OCI-LY3 (cell line): Measurements from ENCODE around the gene GZMM.

ENCODE experiments used
- H2AFZ ChIP-seq: fragments of 200-600, 300-600 bp; shearing (Covaris generic); 2 replicates; pipeline ENCODE4 v1.6.0; 2014; ENCODE audit warnings: antibody characterized with exemption, low read depth, low read length
- H3K27ac ChIP-seq: fragments of 200-600, 300-600 bp; sonication (generic); 2 replicates; pipeline ENCODE4 v1.5.1; 2014; ENCODE audit warnings: mild to moderate bottlenecking, low read length, moderate library complexity, mixed read lengths
- H3K27me3 ChIP-seq: fragments of 200-600, 300-600 bp; sonication (generic); 2 replicates; pipeline ENCODE4 v1.6.1; 2014; ENCODE audit warnings: low read depth, low read length, mixed read lengths
- H3K36me3 ChIP-seq: fragments of 200-600, 300-600 bp; sonication (generic); replicated peaks from 2 replicates; pipeline ENCODE3; 2014; ENCODE audit warnings: low read depth, low read length, mixed read lengths
- H3K4me1 ChIP-seq: fragments of 300-600, 200-600 bp; sonication (generic); 2 replicates; pipeline ENCODE4 v1.6.1; 2014; ENCODE audit warnings: low read length, mixed read lengths
- H3K4me2 ChIP-seq: fragments of 200-600, 300-600 bp; sonication (generic); 2 replicates; pipeline ENCODE4 v1.6.1; 2014; ENCODE audit warnings: low read length, mixed read lengths
- H3K4me3 ChIP-seq: fragments of 300-600, 200-600 bp; sonication (generic); 2 replicates; pipeline ENCODE4 v1.5.1; 2014; ENCODE audit warnings: antibody characterized with exemption, mild to moderate bottlenecking, low read length, moderate library complexity
- H3K79me2 ChIP-seq: fragments of 300-600, 200-600 bp; shearing (Covaris generic); 2 replicates; pipeline ENCODE4 v1.6.1; 2014; ENCODE audit warnings: mild to moderate bottlenecking, low read length, mixed read lengths
- H3K9ac ChIP-seq: fragments of 300-600, 200-600 bp; shearing (Covaris generic); 2 replicates; pipeline ENCODE4 v1.6.0; 2014; ENCODE audit warnings: mild to moderate bottlenecking, low read length, moderate library complexity
- H3K9me3 ChIP-seq: fragments of 200-600, 300-600 bp; shearing (Covaris generic); 2 replicates; pipeline ENCODE4 v1.6.1; 2014; ENCODE audit warnings: low read length, mixed read lengths; ENCODE audit not compliant: insufficient read depth
- H4K20me1 ChIP-seq: fragments of 200-600, 300-600 bp; sonication (generic); 2 replicates; pipeline ENCODE4 v1.6.1; 2016; ENCODE audit warnings: low read length, mixed read lengths; ENCODE audit not compliant: insufficient read depth
- CTCF ChIP-seq: fragments of 200-600, 300-600 bp; sonication (generic); IDR thresholded peaks from 2 replicates; pipeline ENCODE4 v1.5.1; 2014; ENCODE audit warnings: antibody characterized with exemption, low read length, low read depth
- EZH2phosphoT487 ChIP-seq: fragments of 200-600 bp; shearing (Covaris generic); IDR thresholded peaks from 2 replicates; pipeline ENCODE4 v1.6.1; 2018; ENCODE audit warnings: antibody characterized with exemption, mixed run types, low read depth

The GZMM gene

DNA sequence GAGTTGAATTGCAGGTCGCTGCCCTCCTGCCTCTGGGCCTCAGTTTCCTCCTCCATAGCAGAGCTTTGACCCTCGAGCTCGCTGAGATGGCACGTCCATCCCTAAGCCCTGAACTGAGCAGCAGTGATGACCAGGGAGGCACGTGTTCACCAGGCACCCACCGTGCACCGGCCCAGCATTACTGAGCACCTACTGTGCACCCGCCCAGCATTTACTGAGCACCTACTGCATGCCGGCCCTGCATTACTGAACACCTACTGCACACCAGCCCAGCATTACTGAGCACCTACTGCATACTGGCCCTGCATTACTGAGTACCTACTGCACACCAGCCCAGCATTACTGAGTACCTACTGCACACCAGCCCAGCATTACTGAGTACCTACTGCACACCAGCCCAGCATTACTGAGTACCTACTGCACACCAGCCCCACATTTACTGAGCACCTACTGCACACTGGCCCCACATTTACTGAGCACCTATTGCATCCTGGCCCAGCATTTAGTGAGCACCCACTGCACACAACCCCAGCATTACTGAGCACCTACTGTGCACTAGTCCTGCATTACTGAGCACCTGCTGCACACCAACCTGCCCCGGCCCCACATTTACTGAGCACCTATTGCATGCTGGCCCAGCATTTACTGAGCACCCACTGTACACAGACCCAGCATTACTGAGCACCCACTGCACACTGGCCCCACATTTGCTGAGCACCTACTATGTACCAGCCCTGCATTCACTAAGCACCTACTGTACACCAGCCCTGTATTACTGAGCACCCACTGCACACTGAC is 30.3 kb upstream of the GZMM start:
- peaks cover 15% of the 10 kb centered on the region for H3K4me1 ChIP-seq
- H3K4me2 ChIP-seq, result no peak overlapping the region
- no peaks in the 10 kb centered on the region for H3K27me3 ChIP-seq
- no peak overlapping the region for H3K27ac ChIP-seq
- no peaks in the 10 kb centered on the region for H4K20me1 ChIP-seq
- H3K36me3 ChIP-seq, result peaks cover 8% of the 10 kb centered on the region
- H2AFZ ChIP-seq, result no peak overlapping the region
- no peaks in the 10 kb centered on the region for H3K9me3 ChIP-seq
- peaks cover 4% of the 10 kb centered on the region; the same call in 1 of the 2 replicates for H3K79me2 ChIP-seq
- no peak overlapping the region for H3K4me3 ChIP-seq
- no peak for TF ChIP-seq CTCF
- TF ChIP-seq EZH2phosphoT487, result no peak
- no peak overlapping the region for H3K9ac ChIP-seq

GRCh38 chr19:514166-514663 is 29.6 kb upstream of the GZMM start:
- no peak overlapping the region for H2AFZ ChIP-seq
- TF ChIP-seq EZH2phosphoT487, result no peak
- no peak for TF ChIP-seq CTCF
- H3K36me3 ChIP-seq, result peaks cover 8% of the 10 kb centered on the region
- H3K9ac ChIP-seq, result no peak overlapping the region
- H3K4me2 ChIP-seq, result no peak overlapping the region
- no peak overlapping the region for H3K27ac ChIP-seq
- H3K79me2 ChIP-seq, result no peaks in the 10 kb centered on the region
- H3K4me1 ChIP-seq, result peaks cover 13% of the 10 kb centered on the region
- no peaks in the 10 kb centered on the region for H3K9me3 ChIP-seq
- no peaks in the 10 kb centered on the region for H3K27me3 ChIP-seq
- no peak overlapping the region for H3K4me3 ChIP-seq
- no peaks in the 10 kb centered on the region for H4K20me1 ChIP-seq

DNA sequence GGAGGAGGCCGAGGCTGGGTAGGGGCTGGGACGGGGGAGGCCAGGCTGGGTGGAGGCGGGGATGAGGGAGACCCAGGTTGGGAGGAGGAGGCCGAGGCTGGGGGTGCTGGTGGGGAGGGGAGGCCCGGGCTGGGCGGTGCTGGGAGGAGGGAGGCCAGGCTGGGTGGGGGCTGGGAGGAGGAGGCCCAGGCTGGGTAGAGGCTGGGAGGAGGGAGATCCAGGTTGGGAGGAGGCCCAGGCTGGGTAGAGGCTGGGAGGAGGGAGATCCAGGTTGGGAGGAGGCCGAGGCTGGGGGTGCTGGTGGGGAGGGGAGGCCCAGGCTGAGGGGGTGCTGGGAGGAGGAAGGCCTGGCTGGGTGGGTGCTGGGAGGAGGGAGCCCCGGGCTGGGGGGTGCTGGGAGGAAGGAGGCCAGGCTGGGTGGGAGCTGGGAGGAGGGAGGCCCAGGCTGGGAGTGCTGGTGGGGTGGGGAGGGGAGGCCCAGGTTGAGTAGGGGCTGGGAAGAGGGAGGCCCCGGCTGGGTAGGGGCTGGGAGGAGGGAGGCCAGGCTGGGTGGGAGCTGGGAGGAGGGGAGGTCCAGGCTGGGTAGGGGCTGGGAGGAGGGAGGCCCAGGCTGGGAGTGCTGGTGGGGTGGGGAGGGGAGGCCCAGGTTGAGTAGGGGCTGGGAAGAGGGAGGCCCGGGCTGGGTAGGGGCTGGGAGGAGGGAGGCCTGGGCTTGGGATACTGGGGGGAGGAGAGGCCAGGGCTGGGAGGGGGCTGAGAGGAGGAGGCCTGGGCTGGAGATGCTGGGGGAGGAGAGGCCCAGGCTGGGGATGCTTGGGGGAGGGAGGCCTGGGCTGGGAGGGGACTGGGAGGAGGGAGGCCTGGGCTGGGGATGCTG is 25.9 kb upstream of the GZMM start:
- Histone ChIP-seq H3K79me2 (no peaks in the 10 kb centered on the region), H2AFZ (no peak overlapping the region), H3K9ac (no peak overlapping the region), H4K20me1 (no peaks in the 10 kb centered on the region), H3K27ac (no peak overlapping the region), H3K4me2 (no peak overlapping the region), H3K4me3 (no peak overlapping the region), H3K27me3 (no peaks in the 10 kb centered on the region), H3K36me3 (peaks cover 8% of the 10 kb centered on the region), H3K9me3 (no peaks in the 10 kb centered on the region), H3K4me1 (no peaks in the 10 kb centered on the region)
- TF ChIP-seq EZH2phosphoT487 (no peak), CTCF (no peak)

- H2AFZ ChIP-seq, result no peak overlapping the region
- no peak overlapping the region for H3K4me2 ChIP-seq
- no peaks in the 10 kb centered on the region for H3K27me3 ChIP-seq
- no peaks in the 10 kb centered on the region for H4K20me1 ChIP-seq
- TF ChIP-seq CTCF (no peak), EZH2phosphoT487 (no peak)
- H3K79me2 ChIP-seq, result no peaks in the 10 kb centered on the region
- H3K4me1 ChIP-seq, result no peaks in the 10 kb centered on the region
- no peak overlapping the region for H3K27ac ChIP-seq
- H3K36me3 ChIP-seq, result peaks cover 8% of the 10 kb centered on the region
- H3K4me3 ChIP-seq, result no peak overlapping the region
- no peak overlapping the region for H3K9ac ChIP-seq
- no peaks in the 10 kb centered on the region for H3K9me3 ChIP-seq
Observed at GRCh38 chr19:518598-519231, 25.1 kb upstream of the GZMM start.
